ENCODE results near the gene NUTM2A. TPM values are rescaled to one million over a fixed set of nuclear protein-coding genes. Genes with fewer than 3 reads are reported as not detected.
"Not testable (repeated sequence)": the region's sequence is repeated elsewhere in the genome, so short reads cannot be mapped to it uniquely, and the experiment has no call there.

The NUTM2A gene, protein sequence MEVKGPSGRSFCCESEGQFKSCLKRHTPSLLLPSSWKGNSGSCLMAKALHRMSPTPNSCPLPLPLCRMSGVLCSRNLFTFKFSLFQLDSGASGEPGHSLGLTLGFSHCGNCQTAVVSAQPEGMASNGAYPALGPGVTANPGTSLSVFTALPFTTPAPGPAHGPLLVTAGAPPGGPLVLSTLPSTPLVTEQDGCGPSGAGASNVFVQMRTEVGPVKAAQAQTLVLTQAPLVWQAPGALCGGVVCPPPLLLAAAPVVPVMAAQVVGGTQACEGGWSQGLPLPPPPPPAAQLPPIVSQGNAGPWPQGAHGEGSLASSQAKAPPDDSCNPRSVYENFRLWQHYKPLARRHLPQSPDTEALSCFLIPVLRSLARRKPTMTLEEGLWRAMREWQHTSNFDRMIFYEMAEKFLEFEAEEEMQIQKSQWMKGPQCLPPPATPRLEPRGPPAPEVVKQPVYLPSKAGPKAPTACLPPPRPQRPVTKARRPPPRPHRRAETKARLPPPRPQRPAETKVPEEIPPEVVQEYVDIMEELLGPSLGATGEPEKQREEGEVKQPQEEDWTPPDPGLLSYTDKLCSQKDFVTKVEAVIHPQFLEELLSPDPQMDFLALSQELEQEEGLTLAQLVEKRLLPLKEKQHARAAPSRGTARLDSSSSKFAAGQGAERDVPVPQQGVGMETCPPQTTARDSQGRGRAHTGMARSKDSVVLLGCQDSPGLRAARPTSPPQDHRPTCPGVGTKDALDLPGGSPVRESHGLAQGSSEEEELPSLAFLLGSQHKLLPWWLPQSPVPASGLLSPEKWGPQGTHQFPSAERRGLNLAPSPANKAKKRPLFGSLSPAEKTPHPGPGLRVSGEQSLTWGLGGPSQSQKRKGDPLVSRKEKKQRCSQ
- 0.81 and 0.83 TPM in 2 replicates for polyA plus RNA-seq (2013)

GRCh38 chr10:87225148-87225547 lies at the start of gene NUTM2A:
TSS of gene NUTM2A (plus strand) at chr10:87225448. CDS start at chr10:87225831, 383 bp downstream.
- H3K4me2 ChIP-seq (ENCODE audit: low read length); H3K27ac ChIP-seq (ENCODE audit: low read depth, low read length); H3K9me3 ChIP-seq (ENCODE audit: insufficient read depth, low read depth, low read length); H3K36me3 ChIP-seq (ENCODE audit: control insufficient read depth in 1 of 2, insufficient read depth in 2 of 2, low read length in 2 of 2); H4K8ac ChIP-seq (ENCODE audit: low read depth, low read length); H4K91ac ChIP-seq (ENCODE audit: low read depth, low read length); H4K12ac ChIP-seq (ENCODE audit: low read depth, low read length); H2BK120ac ChIP-seq (ENCODE audit: insufficient read depth, low read length, poor library complexity); H2AK5ac ChIP-seq (ENCODE audit: low read length); H3K27me3 ChIP-seq (ENCODE audit: insufficient read depth, low read length); H3K18ac ChIP-seq (ENCODE audit: low read length); H3K14ac ChIP-seq (ENCODE audit: low read length); DNase-seq; H3K9ac ChIP-seq (ENCODE audit: low read length); H3K4ac ChIP-seq (ENCODE audit: low read depth, low read length); H2BK5ac ChIP-seq (ENCODE audit: low read depth, low read length, poor library complexity); H2BK12ac ChIP-seq (ENCODE audit: low read length); H3K79me2 ChIP-seq (ENCODE audit: control insufficient read depth, insufficient read depth, low read length, poor library complexity); H2AFZ ChIP-seq (ENCODE audit: insufficient read depth, low read length, poor library complexity); H3K4me3 ChIP-seq (ENCODE audit: low read depth, low read length); H3K79me1 ChIP-seq (ENCODE audit: low read length); H3K4me1 ChIP-seq (ENCODE audit: control insufficient read depth in 1 of 2, insufficient read depth in 2 of 2, low read length in 2 of 2); H3K23ac ChIP-seq (ENCODE audit: low read length): not testable (repeated sequence)
- no CpG with 5 or more reads among the region's 3 CpGs for WGBS (ENCODE audit: extremely low coverage, insufficient coverage, insufficient read length)

GRCh38 chr10:87177587-87177986 lies 47.7 kb upstream of the NUTM2A start:
- not testable (repeated sequence) for H3K79me2 ChIP-seq (ENCODE audit: control insufficient read depth, insufficient read depth, low read length, poor library complexity); H4K8ac ChIP-seq (ENCODE audit: low read depth, low read length); H3K4ac ChIP-seq (ENCODE audit: low read depth, low read length); H4K91ac ChIP-seq (ENCODE audit: low read depth, low read length); H3K23ac ChIP-seq (ENCODE audit: low read length); H2BK12ac ChIP-seq (ENCODE audit: low read length); H3K14ac ChIP-seq (ENCODE audit: low read length); H2AFZ ChIP-seq (ENCODE audit: insufficient read depth, low read length, poor library complexity); H3K18ac ChIP-seq (ENCODE audit: low read length); H3K4me2 ChIP-seq (ENCODE audit: low read length); H3K27ac ChIP-seq (ENCODE audit: low read depth, low read length); H3K9ac ChIP-seq (ENCODE audit: low read length); H3K4me1 ChIP-seq (ENCODE audit: control insufficient read depth in 1 of 2, insufficient read depth in 2 of 2, low read length in 2 of 2); H4K12ac ChIP-seq (ENCODE audit: low read depth, low read length); H3K9me3 ChIP-seq (ENCODE audit: insufficient read depth, low read depth, low read length); H3K27me3 ChIP-seq (ENCODE audit: insufficient read depth, low read length); H2BK120ac ChIP-seq (ENCODE audit: insufficient read depth, low read length, poor library complexity); H2AK5ac ChIP-seq (ENCODE audit: low read length); H3K4me3 ChIP-seq (ENCODE audit: low read depth, low read length); H2BK5ac ChIP-seq (ENCODE audit: low read depth, low read length, poor library complexity); H3K79me1 ChIP-seq (ENCODE audit: low read length); H3K36me3 ChIP-seq (ENCODE audit: control insufficient read depth in 1 of 2, insufficient read depth in 2 of 2, low read length in 2 of 2); DNase-seq
- WGBS (ENCODE audit: extremely low coverage, insufficient coverage, insufficient read length), result no CpG with 5 or more reads among the region's 3 CpGs

DNA sequence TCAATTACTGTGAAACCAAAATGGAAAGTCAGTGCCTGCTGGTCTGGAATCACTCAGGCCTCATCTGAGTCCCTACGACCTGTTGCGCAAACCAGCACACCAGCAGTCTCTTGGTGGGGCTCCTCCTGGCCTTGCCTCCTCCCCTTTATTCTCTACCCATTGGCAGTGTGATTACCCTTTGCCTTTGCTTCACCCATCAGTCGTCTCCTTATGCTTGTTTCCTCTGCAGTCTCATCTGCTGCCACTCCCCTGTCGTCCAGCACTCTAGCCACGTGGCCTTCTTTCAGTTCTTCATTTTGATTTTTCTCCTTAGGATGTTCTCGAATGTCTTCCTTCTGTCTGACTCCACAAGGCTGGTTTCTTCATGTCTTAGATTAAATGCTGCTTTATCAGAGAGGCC lies 40.8 kb upstream of the NUTM2A start:
- no CpG with 5 or more reads among the region's 6 CpGs for WGBS (ENCODE audit: extremely low coverage, insufficient coverage, insufficient read length)
- H4K91ac ChIP-seq (ENCODE audit: low read depth, low read length); H3K9me3 ChIP-seq (ENCODE audit: insufficient read depth, low read depth, low read length); H3K79me2 ChIP-seq (ENCODE audit: control insufficient read depth, insufficient read depth, low read length, poor library complexity); H3K4me1 ChIP-seq (ENCODE audit: control insufficient read depth in 1 of 2, insufficient read depth in 2 of 2, low read length in 2 of 2); H3K36me3 ChIP-seq (ENCODE audit: control insufficient read depth in 1 of 2, insufficient read depth in 2 of 2, low read length in 2 of 2); H3K4ac ChIP-seq (ENCODE audit: low read depth, low read length); H4K8ac ChIP-seq (ENCODE audit: low read depth, low read length); H3K9ac ChIP-seq (ENCODE audit: low read length); H3K4me2 ChIP-seq (ENCODE audit: low read length); H3K79me1 ChIP-seq (ENCODE audit: low read length); DNase-seq; H3K27ac ChIP-seq (ENCODE audit: low read depth, low read length); H2BK5ac ChIP-seq (ENCODE audit: low read depth, low read length, poor library complexity); H2BK12ac ChIP-seq (ENCODE audit: low read length); H4K12ac ChIP-seq (ENCODE audit: low read depth, low read length); H3K4me3 ChIP-seq (ENCODE audit: low read depth, low read length); H3K27me3 ChIP-seq (ENCODE audit: insufficient read depth, low read length); H3K14ac ChIP-seq (ENCODE audit: low read length); H2BK120ac ChIP-seq (ENCODE audit: insufficient read depth, low read length, poor library complexity); H3K18ac ChIP-seq (ENCODE audit: low read length); H3K23ac ChIP-seq (ENCODE audit: low read length); H2AK5ac ChIP-seq (ENCODE audit: low read length); H2AFZ ChIP-seq (ENCODE audit: insufficient read depth, low read length, poor library complexity): not testable (repeated sequence)

- not testable (repeated sequence) for H3K9me3 ChIP-seq (ENCODE audit: insufficient read depth, low read depth, low read length); H4K12ac ChIP-seq (ENCODE audit: low read depth, low read length); H2BK5ac ChIP-seq (ENCODE audit: low read depth, low read length, poor library complexity); H2BK120ac ChIP-seq (ENCODE audit: insufficient read depth, low read length, poor library complexity); H4K8ac ChIP-seq (ENCODE audit: low read depth, low read length); H3K4me1 ChIP-seq (ENCODE audit: control insufficient read depth in 1 of 2, insufficient read depth in 2 of 2, low read length in 2 of 2); DNase-seq; H3K9ac ChIP-seq (ENCODE audit: low read length); H2BK12ac ChIP-seq (ENCODE audit: low read length); H3K27ac ChIP-seq (ENCODE audit: low read depth, low read length); H2AFZ ChIP-seq (ENCODE audit: insufficient read depth, low read length, poor library complexity); H2AK5ac ChIP-seq (ENCODE audit: low read length); H3K79me1 ChIP-seq (ENCODE audit: low read length); H3K14ac ChIP-seq (ENCODE audit: low read length); H3K18ac ChIP-seq (ENCODE audit: low read length); H3K4me2 ChIP-seq (ENCODE audit: low read length); H3K27me3 ChIP-seq (ENCODE audit: insufficient read depth, low read length); H3K4ac ChIP-seq (ENCODE audit: low read depth, low read length); H3K4me3 ChIP-seq (ENCODE audit: low read depth, low read length); H3K23ac ChIP-seq (ENCODE audit: low read length); H4K91ac ChIP-seq (ENCODE audit: low read depth, low read length); H3K36me3 ChIP-seq (ENCODE audit: control insufficient read depth in 1 of 2, insufficient read depth in 2 of 2, low read length in 2 of 2); H3K79me2 ChIP-seq (ENCODE audit: control insufficient read depth, insufficient read depth, low read length, poor library complexity)
- no CpG with 5 or more reads among the region's 4 CpGs for WGBS (ENCODE audit: extremely low coverage, insufficient coverage, insufficient read length)
Observed at GRCh38 chr10:87186016-87186415, 39.2 kb upstream of the NUTM2A start.
